ENCODE measurements around the gene SND1.

SND1 gene

GRCh38 chr7:128068785-128069184, 416.8 kb downstream of the SND1 start:
- DNase-seq (ENCODE audit: low read depth in 2 of 2) = no peak

GRCh38 chr7:128069373-128070364, 417.7 kb downstream of the SND1 start:
- DNase-seq (ENCODE audit: low read depth in 2 of 2) = no peak

GRCh38 chr7:128071376-128071775, 419.4 kb downstream of the SND1 start:
- no peak for DNase-seq (ENCODE audit: low read depth in 2 of 2)

- no peak for DNase-seq (ENCODE audit: low read depth in 2 of 2)
These were observed 419.8 kb downstream of the SND1 start for GRCh38 chr7:128071801-128072200.

DNA sequence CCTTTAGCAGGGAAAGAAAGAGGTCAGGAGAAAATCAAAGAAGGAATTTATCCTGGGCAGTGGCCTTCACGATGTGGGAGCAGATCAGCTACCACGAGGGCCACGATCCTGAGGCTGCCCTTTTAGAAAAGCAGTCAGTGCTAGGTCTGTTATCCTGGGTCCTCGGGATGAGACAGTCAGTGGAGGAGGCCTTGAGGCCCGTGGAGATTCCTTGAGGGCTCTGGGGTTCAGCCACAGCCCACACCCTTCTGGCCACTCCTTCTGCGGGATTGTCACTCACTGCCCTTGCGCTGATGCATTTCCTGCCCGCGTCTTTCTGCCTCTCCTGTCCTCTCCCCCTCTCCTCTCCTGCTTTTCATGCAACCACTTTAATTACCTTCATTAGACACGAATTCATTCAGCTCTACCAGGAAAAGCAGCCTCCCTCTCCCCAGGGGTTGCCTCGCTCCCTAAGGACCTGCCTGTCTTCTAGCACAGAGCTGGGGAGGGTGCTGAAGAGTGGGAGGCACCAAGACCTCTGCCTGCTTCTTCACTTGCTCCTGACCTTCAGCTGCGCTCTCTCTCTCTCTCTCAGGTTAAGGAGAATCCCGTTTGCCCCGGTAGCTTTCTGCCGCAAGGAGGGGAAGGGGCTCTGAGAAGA, 421.8 kb downstream of the SND1 start:
- DNase-seq (ENCODE audit: low read depth in 2 of 2) = no peak

GRCh38 chr7:128074336-128074735, 422.3 kb downstream of the SND1 start:
- DNase-seq (ENCODE audit: low read depth in 2 of 2) = no peak

DNA sequence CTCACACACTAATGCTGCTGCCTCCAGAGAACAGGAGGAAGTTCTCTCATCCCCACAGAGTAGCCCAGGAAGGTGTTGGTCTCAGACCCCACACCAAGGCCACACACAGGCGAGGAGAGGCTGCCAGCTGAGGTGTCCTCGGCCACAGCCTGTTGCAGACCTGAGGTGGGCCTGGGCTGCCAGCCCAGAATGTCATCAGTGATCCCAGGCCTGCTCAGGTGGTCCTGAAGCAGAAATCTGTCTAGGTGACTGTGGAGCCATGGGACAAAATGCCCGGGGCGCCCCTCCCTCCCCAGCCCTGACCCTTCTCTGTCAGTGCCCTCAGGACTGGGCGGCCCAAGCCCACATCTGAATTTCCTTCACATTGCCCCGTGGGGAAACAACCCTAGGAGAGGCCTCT, 422.7 kb downstream of the SND1 start:
- no peak for DNase-seq (ENCODE audit: low read depth in 2 of 2)

GRCh38 chr7:128075242-128076095, 423.5 kb downstream of the SND1 start:
- DNase-seq (ENCODE audit: low read depth in 2 of 2) = no peak

- no peak for DNase-seq (ENCODE audit: low read depth in 2 of 2)
These were observed 424.3 kb downstream of the SND1 start for GRCh38 chr7:128076196-128076795.

GRCh38 chr7:128076796-128077271, 424.8 kb downstream of the SND1 start:
- DNase-seq (ENCODE audit: low read depth in 2 of 2) = no peak

DNA sequence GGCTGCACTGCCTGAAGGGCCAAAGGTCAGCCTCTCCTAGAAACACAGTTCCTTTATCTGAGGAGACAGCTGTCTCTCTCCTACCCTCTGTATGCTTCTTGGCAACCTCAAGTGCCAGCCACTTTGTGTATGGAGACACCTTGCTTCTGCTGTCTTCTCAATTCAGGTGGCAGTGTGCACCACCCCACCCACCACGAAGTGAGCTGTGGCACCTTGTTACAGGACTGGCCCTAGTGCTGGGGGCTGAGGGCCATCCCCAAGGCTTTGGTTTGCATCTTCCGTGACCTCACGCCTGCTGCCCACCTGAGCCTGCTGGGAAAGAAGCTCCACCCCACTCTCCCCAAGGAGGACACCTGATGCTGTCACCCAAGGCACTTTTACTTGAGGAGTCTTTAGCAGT, 426.3 kb downstream of the SND1 start:
- no peak for DNase-seq (ENCODE audit: low read depth in 2 of 2)

- no peak for DNase-seq (ENCODE audit: low read depth in 2 of 2)
These were observed 428.2 kb downstream of the SND1 start for GRCh38 chr7:128080169-128080568.

DNA sequence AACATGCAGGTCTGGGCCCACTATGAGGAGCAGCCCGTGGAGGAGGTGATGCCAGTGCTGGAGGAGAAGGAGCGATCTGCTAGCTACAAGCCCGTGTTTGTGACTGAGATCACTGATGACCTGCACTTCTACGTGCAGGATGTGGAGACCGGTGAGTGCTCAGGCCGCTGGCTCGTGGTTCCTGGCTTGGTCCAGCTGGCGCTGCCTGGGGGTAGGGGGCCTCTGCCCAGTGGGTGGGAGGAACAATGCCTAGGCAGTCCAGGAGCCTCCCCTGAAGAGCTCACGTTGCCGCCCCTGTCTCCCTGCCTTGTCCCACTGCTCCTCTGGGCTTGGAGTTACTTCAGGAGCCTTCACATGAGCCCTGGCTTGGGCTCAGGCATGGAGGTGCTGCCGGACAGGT, 429.4 kb downstream of the SND1 start:
- DNase-seq (ENCODE audit: low read depth in 2 of 2) = no peak

GRCh38 chr7:128081808-128082207, 429.8 kb downstream of the SND1 start:
- DNase-seq (ENCODE audit: low read depth in 2 of 2) = no peak

- DNase-seq (ENCODE audit: low read depth in 2 of 2) = no peak
These were observed 430.4 kb downstream of the SND1 start for GRCh38 chr7:128082431-128082830.

- DNase-seq (ENCODE audit: low read depth in 2 of 2) = no peak
These were observed 433.1 kb downstream of the SND1 start for GRCh38 chr7:128084896-128085608.

DNA sequence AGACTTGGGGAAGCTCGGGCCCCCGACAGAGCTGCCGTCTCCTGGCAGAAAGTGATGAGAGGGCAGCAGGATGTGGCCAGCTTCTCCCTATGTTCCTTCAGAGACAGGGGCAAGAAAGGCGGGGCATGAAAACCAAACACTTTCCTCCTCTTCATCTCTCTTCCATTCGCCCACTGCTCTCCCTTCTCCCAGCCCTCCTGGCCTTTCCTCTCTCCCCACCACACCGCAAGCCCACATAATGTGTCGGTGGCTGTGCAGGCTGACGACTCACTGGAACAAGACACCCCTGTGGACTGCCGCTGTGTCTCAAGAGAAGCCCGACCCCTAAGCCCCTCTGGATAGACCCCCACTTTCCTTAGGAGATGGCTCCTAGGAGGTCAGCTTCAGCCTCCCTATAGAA, 438.5 kb downstream of the SND1 start:
- no peak for DNase-seq (ENCODE audit: low read depth in 2 of 2)

DNA sequence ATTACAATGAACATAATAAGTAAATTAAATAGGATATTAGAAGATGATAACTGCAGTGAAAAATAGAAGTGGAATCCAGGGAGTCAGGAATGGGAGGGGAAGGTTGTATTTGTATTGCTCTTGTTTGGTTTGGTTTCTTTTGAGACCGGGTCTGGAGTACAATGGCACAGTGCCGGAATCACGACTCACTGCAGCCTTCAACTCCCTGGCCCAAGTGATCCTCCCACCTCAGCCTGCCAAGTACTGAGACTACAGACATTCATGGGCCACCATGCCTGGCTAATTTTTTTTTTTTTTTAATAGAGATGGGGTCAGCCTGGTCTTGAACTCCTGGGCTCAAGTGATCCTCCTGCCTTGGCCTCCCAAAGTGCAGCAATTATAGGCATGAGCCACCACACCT, 439.1 kb downstream of the SND1 start:
- no peak for DNase-seq (ENCODE audit: low read depth in 2 of 2)

DNA sequence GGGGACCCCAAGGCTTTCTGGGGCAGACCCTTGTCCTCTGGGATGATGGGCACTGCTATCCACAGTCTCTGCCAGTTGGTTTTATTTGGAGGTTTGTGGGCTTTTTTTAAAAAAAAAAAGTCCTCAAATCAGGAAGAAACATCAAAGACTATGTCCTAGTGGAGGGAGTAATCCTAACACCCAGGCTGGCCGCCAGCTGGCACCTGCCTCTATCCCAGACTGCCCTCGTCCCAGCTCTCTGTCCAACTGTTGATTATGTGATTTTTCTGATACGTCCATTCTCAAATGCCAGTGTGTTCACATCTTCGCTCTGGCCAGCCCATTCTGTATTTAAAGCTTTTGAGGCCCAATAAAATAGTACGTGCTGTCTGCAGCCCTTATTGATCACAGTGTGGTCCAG, 440.2 kb downstream of the SND1 start:
- DNase-seq (ENCODE audit: low read depth in 2 of 2) = no peak

DNA sequence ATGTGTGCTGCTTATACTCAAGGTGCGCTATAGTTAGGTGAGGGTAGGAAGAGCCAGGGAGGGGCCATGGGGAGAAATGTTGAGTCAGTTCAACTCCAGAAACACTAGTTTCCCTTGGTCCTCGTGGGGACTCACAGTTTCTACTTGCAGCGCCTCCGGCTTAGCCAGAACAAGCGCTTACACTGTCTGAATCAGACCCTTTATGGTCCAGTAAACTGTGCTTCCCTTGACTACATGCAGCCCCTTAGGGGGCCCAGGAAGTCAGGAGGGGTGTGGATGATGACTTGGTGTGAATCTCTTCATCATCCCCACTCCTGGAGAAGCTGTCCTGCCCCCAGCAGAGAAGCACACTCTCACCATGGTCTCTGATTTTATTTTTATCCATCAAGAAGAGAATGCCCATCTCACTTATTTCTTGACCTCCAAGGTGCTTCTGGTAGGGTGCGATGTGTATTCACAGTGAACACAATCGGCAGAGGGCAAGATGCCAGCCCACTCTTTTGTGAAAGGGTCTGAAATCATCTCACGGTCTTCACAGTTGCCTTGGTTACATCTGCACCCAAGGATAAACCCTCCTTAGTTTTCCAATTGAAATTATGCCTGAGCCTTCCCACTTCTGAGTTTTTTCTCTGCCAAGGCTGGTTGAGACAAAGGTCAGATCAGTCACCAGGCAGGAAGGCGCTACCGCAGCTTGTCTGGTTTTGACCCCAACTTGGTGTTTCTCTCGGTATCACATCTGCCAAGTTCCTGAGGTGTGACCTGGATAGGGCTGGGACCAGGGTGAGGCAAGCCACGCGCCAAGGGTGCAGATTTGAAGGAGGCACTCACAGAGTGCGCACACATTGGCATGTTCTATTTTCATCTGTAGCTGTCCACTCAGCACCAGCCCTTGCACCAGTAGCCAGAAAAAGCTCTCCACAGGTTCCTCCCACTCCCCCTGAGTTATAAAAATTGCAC, 441.9 kb downstream of the SND1 start:
- DNase-seq (ENCODE audit: low read depth in 2 of 2) = no peak
